A549 treated with dexamethasone at 1 μM for 4 hours (cell line): ENCODE measurements around the gene GTF2E1. TPM values are rescaled to one million over a fixed set of nuclear protein-coding genes. Genes with fewer than 3 reads are reported as not detected.

ENCODE experiments used
- total RNA-seq: library from RNA; stranded (reverse); fragments of 200-300 nt; extraction: Qiagen RNA extraction; gene quantifications from 5 replicates; pipeline ENCODE4 v1.2.3, GENCODE V29; 2022

GTF2E1 gene
- total RNA-seq, result 13.2 to 18.5 TPM (median 15.2 TPM) in 5 replicates

DNA sequence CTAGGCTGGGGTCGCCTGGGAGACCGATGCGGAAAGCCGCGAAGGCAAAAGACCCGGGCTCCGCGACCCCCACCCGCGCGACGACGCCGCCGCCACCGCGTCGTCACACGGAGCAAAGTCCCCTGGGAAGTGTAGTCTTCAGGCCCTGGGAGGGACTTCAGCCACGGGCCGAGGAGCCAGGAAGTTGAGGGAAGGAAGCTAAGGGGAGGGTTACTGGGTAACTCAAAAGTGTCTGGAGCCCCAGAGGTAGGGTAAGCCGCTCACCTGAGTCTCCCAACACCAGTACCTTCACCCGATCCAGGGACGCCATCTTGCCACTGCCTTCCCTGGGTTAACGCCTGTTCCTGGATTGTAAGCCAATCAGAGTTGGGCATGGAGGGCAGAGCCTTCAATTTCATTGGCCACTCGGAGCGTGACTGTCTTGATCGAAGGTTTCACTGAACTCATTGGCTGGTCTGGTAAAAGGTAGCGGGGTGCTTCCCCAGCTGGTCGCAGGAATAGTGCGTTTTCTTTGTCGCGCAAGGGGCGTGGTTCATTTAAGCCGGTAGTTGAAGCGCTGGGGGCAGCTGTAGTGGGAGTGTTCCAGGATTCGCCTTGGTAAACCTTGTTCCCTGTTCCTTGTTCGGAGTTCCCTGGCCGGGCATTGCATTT lies at the start of gene GTF2E1, which contains the start of gene RABL3:
Gene GTF2E1 (plus strand): TSS at position 547 of the 651 bp plus-strand sequence. CDS start 7,809 bp downstream, outside the sequence.
Gene RABL3 (minus strand): TSS at position 319 of the 651 bp plus-strand sequence. CDS start 9 bp downstream, at position 310.

Other genes with a start within 250 kb of the GTF2E1 start
- gene NDUFB4, start 146.4 kb upstream of the GTF2E1 start, total RNA-seq, result 194 to 346 TPM (median 201 TPM) in 5 replicates
- 17.7 to 25.2 TPM (median 21.9 TPM) in 5 replicates for gene HGD, start 60.5 kb upstream of the GTF2E1 start, total RNA-seq
- 14.2 to 18.5 TPM (median 17.5 TPM) in 5 replicates for gene RABL3, start 228 bp upstream of the GTF2E1 start, total RNA-seq
- gene STXBP5L, start 165.5 kb downstream of the GTF2E1 start, total RNA-seq, result not detected in 5 replicates